ENCODE data around the gene PIP4P1.

DNA sequence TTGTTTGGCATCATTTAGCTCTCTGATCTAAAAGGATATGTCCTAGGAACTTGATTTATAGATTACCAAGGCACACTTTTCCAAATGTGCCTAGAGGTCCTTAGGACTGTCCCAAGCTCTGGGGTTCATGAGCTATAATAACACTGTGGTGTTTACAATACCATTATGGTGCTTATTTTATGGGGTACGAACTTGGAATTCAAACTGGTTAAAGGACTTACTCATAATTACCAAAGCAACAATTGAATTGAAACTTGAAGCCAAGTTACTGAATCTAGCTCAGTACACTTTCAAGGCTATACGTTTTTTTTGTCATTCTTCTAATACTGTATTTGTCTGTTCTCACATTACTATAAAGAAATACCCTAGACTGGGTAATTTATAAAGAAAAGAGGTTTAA lies 38.3 kb downstream of the PIP4P1 start:
- TF ChIP-seq, protein P1, sequence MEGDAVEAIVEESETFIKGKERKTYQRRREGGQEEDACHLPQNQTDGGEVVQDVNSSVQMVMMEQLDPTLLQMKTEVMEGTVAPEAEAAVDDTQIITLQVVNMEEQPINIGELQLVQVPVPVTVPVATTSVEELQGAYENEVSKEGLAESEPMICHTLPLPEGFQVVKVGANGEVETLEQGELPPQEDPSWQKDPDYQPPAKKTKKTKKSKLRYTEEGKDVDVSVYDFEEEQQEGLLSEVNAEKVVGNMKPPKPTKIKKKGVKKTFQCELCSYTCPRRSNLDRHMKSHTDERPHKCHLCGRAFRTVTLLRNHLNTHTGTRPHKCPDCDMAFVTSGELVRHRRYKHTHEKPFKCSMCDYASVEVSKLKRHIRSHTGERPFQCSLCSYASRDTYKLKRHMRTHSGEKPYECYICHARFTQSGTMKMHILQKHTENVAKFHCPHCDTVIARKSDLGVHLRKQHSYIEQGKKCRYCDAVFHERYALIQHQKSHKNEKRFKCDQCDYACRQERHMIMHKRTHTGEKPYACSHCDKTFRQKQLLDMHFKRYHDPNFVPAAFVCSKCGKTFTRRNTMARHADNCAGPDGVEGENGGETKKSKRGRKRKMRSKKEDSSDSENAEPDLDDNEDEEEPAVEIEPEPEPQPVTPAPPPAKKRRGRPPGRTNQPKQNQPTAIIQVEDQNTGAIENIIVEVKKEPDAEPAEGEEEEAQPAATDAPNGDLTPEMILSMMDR (IDR thresholded peaks at IDR 0.05): no peak
- TF ChIP-seq EP300 (IDR thresholded peaks at IDR 0.05): no peak

Data from gastroesophageal sphincter (tissue), 3 donors.